H1 (cell line): ENCODE data around the gene PASD1. TPM values are rescaled to one million over a fixed set of nuclear protein-coding genes. Genes with fewer than 3 reads are reported as not detected.
A peak's percentile ranks its signal among the peaks of the same experiment; 100 is the strongest.

Experiments used
- CTCF ChIA-PET: fragments of 300-600 bp; sonication (Branson Sonifier 250); formaldehyde crosslinking; loops from one replicate; lab custom pipeline; 2021; ENCODE audit not compliant: partially characterized antibody; lab: Charles Lee
- POLR2A ChIA-PET: fragments of 300-600 bp; sonication (Branson Sonifier 250); formaldehyde crosslinking; loops from one replicate; lab custom pipeline; 2021; ENCODE audit warnings: inconsistent platforms; ENCODE audit not compliant: partially characterized antibody; lab: Charles Lee
- DNase-seq, 2 experiments: peaks; one replicate each; pipeline versions ENCODE4 v3.0.0 to v3.0.0-alpha.2; 2010 to 2022; ENCODE audit warnings: low spot score in 2 of 2, low read depth in 1 of 2, mixed read lengths in 1 of 2
- FAIRE-seq: peaks from 2 replicates; lab custom pipeline; 2011; peaks lifted over from hg19 to GRCh38; lab: Jason Lieb, UNC
- H2AFZ ChIP-seq: 2 replicates; pipeline ENCODE4 v1.8.1; 2012; ENCODE audit warnings: low read length, inconsistent platforms
- H2AK5ac ChIP-seq: 2 replicates; pipeline ENCODE4 v1.6.1; 2013; ENCODE audit warnings: low read depth, low read length
- H2BK120ac ChIP-seq: replicated peaks from 2 replicates; pipeline ENCODE3; 2013; ENCODE audit warnings: low read depth, low read length, inconsistent platforms
- H2BK12ac ChIP-seq: 2 replicates; pipeline ENCODE4 v1.6.1; 2013; ENCODE audit warnings: low read depth, low read length
- H2BK15ac ChIP-seq: 2 replicates; pipeline ENCODE4 v1.6.1; 2013; ENCODE audit warnings: low read length
- H2BK20ac ChIP-seq: 2 replicates; pipeline ENCODE4 v1.6.1; 2013; ENCODE audit warnings: low read length
- H2BK5ac ChIP-seq: 2 replicates; pipeline ENCODE4 v1.6.1; 2013; ENCODE audit warnings: low read depth, low read length
- H3K14ac ChIP-seq: 2 replicates; pipeline ENCODE4 v1.6.1; 2013; ENCODE audit warnings: inconsistent platforms; ENCODE audit not compliant: insufficient read length
- H3K18ac ChIP-seq: 2 replicates; pipeline ENCODE4 v1.6.1; 2013; ENCODE audit warnings: low read length; ENCODE audit errors: extremely low read depth
- H3K23ac ChIP-seq: 2 replicates; pipeline ENCODE4 v1.6.1; 2013; ENCODE audit warnings: inconsistent platforms; ENCODE audit not compliant: insufficient read length
- H3K23me2 ChIP-seq: 2 replicates; pipeline ENCODE4 v1.6.1; 2013; ENCODE audit warnings: low read depth, low read length
- H3K27ac ChIP-seq: 2 replicates; pipeline ENCODE4 v1.6.1; 2011; ENCODE audit warnings: low read depth, low read length, inconsistent platforms
- H3K27me3 ChIP-seq, 4 experiments: replicated peaks in 1 of 4; 1 replicate in 1 of 4; 2 replicates in 3 of 4; pipeline versions ENCODE4 v1.6.1 to v1.8.1; 2011 to 2013; ENCODE audit warnings: low read length in 3 of 4, mild to moderate bottlenecking in 3 of 4, inconsistent platforms in 2 of 4, mixed read lengths in 2 of 4, moderate library complexity in 1 of 4; ENCODE audit not compliant: control insufficient read depth in 3 of 4, insufficient read depth in 3 of 4; ENCODE audit errors: extremely low read depth in 1 of 4
- H3K36me3 ChIP-seq, 4 experiments: 2 replicates each; pipeline versions ENCODE4 v1.6.1 to v1.8.1; 2011 to 2013; ENCODE audit warnings: mild to moderate bottlenecking in 4 of 4, low read length in 3 of 4, moderate library complexity in 2 of 4, control low read depth in 1 of 4, inconsistent platforms in 1 of 4; ENCODE audit not compliant: insufficient read depth in 4 of 4, control insufficient read depth in 2 of 4
- H3K4ac ChIP-seq: replicated peaks from 2 replicates; pipeline ENCODE3; 2013; ENCODE audit warnings: low read length, low read depth, mixed read lengths, inconsistent platforms; ENCODE audit not compliant: insufficient read length
- H3K4me1 ChIP-seq, 4 experiments: replicated peaks in 1 of 4; 1 replicate in 1 of 4; 2 replicates in 3 of 4; pipeline versions ENCODE4 v1.6.1 to v1.8.1; 2011 to 2013; ENCODE audit warnings: low read length in 3 of 4, inconsistent platforms in 2 of 4, mixed read lengths in 1 of 4; ENCODE audit not compliant: insufficient read depth in 4 of 4, control insufficient read depth in 3 of 4
- H3K4me2 ChIP-seq, 2 experiments: 2 replicates each; pipeline versions ENCODE4 v1.6.1 to v1.8.1; 2011 to 2013; ENCODE audit warnings: low read depth in 2 of 2, low read length in 2 of 2, control low read depth in 1 of 2, inconsistent platforms in 1 of 2, mild to moderate bottlenecking in 1 of 2; ENCODE audit not compliant: insufficient read depth in 1 of 2
- H3K4me3 ChIP-seq, 4 experiments: fragments of 200-600, 300-600 bp in 1 of 4; sonication (generic), shearing (Covaris generic), sonication (Bioruptor Twin) in 1 of 4; 2 replicates each; pipeline versions ENCODE4 v1.5.1 to v1.8.1; 2011 to 2016; ENCODE audit warnings: low read length in 4 of 4, low read depth in 3 of 4, control low read depth in 2 of 4, inconsistent platforms in 2 of 4, mild to moderate bottlenecking in 2 of 4, mixed read lengths in 1 of 4, moderate library complexity in 1 of 4; ENCODE audit not compliant: insufficient read depth in 2 of 4; ENCODE audit errors: extremely low read depth in 1 of 4
- H3K56ac ChIP-seq: replicated peaks from 2 replicates; pipeline ENCODE3; 2013; ENCODE audit warnings: low read depth, mild to moderate bottlenecking, mixed read lengths, low read length, inconsistent platforms; ENCODE audit not compliant: insufficient read length
- H3K79me1 ChIP-seq: 2 replicates; pipeline ENCODE4 v1.6.1; 2013; ENCODE audit warnings: low read depth, low read length, control low read depth
- H3K79me2 ChIP-seq, 2 experiments: 2 replicates each; pipeline versions ENCODE4 v1.6.1 to v1.8.1; 2012 to 2013; ENCODE audit warnings: low read length in 2 of 2, mild to moderate bottlenecking in 2 of 2, inconsistent platforms in 1 of 2; ENCODE audit not compliant: insufficient read depth in 2 of 2, control insufficient read depth in 1 of 2
- H3K9ac ChIP-seq, 4 experiments: replicated peaks in 1 of 4; 1 replicate in 1 of 4; 2 replicates in 3 of 4; pipeline versions ENCODE4 v1.6.1 to v1.8.1; 2011 to 2013; ENCODE audit warnings: low read depth in 3 of 4, low read length in 3 of 4, control low read depth in 2 of 4, mild to moderate bottlenecking in 2 of 4, moderate library complexity in 2 of 4, inconsistent platforms in 1 of 4; ENCODE audit errors: extremely low read depth in 1 of 4
- H3K9me3 ChIP-seq, 2 experiments: 2 replicates each; pipeline versions ENCODE4 v1.6.1 to v1.8.1; 2012 to 2013; ENCODE audit warnings: mild to moderate bottlenecking in 2 of 2, moderate library complexity in 2 of 2, control low read depth in 1 of 2, inconsistent platforms in 1 of 2, low read depth in 1 of 2, low read length in 1 of 2, mixed read lengths in 1 of 2; ENCODE audit not compliant: insufficient read depth in 2 of 2
- H4K20me1 ChIP-seq, 2 experiments: replicated peaks in 1 of 2; 2 replicates each; pipeline versions ENCODE3 to v1.8.1; 2011 to 2013; ENCODE audit warnings: inconsistent platforms in 2 of 2, low read length in 2 of 2, mild to moderate bottlenecking in 1 of 2; ENCODE audit not compliant: insufficient read depth in 2 of 2, control insufficient read depth in 1 of 2
- H4K5ac ChIP-seq: 2 replicates; pipeline ENCODE4 v1.6.1; 2013; ENCODE audit warnings: low read length, low read depth, mixed read lengths, inconsistent platforms; ENCODE audit not compliant: insufficient read length
- H4K8ac ChIP-seq: 2 replicates; pipeline ENCODE4 v1.8.0; 2013; ENCODE audit warnings: mild to moderate bottlenecking, moderate library complexity, low read length, inconsistent platforms; ENCODE audit not compliant: insufficient read depth; ENCODE audit errors: extremely low read depth
- H4K91ac ChIP-seq: replicated peaks from 2 replicates; pipeline ENCODE3; 2013; ENCODE audit warnings: low read length, mixed read lengths, inconsistent platforms; ENCODE audit not compliant: insufficient read length
- ASH2L ChIP-seq: fragments of 200-600, 300-600 bp; sonication (generic); IDR thresholded peaks from one replicate; pipeline ENCODE4 v1.7.1; 2017; ENCODE audit warnings: low read length
- BCL11A ChIP-seq, 2 experiments: IDR thresholded peaks; one replicate each; pipeline ENCODE4 v1.6.1; 2011; ENCODE audit warnings: low read depth in 2 of 2, low read length in 2 of 2, mild to moderate bottlenecking in 2 of 2
- CEBPB ChIP-seq: IDR thresholded peaks from 2 replicates; pipeline ENCODE4 v1.6.1; 2012; ENCODE audit warnings: low read depth, low read length
- EGR1 ChIP-seq: IDR thresholded peaks from 2 replicates; pipeline ENCODE4 v1.6.1; 2011; ENCODE audit warnings: low read depth, low read length, borderline replicate concordance
- HDAC6 ChIP-seq: IDR thresholded peaks from one replicate; pipeline ENCODE4 v1.7.1; 2012; ENCODE audit warnings: low read depth, mild to moderate bottlenecking, inconsistent platforms, low read length, moderate library complexity
- MAFK ChIP-seq: IDR thresholded peaks from 2 replicates; pipeline ENCODE4 v1.6.1; 2012; ENCODE audit warnings: low read depth, mild to moderate bottlenecking, improper control_type of control experiment, low read length
- MAX ChIP-seq: IDR thresholded peaks from 2 replicates; pipeline ENCODE4 v1.6.1; 2012; ENCODE audit warnings: inconsistent platforms
- NANOG ChIP-seq: IDR thresholded peaks from 2 replicates; pipeline ENCODE4 v1.6.1; 2011; ENCODE audit warnings: low read length, low read depth, mild to moderate bottlenecking, inconsistent platforms; ENCODE audit not compliant: insufficient read depth, poor library complexity, severe bottlenecking
- RBBP5 ChIP-seq: IDR thresholded peaks from 2 replicates; pipeline ENCODE4 v1.7.1; 2012; ENCODE audit warnings: low read depth, mild to moderate bottlenecking, inconsistent platforms, low read length, moderate library complexity, borderline replicate concordance
- SIN3A ChIP-seq, 2 experiments: IDR thresholded peaks in 1 of 2; conservative IDR thresholded peaks in 1 of 2; 2 replicates each; pipeline ENCODE4 v1.6.1; 2011 to 2012; ENCODE audit warnings: low read length in 2 of 2, improper control_type of control experiment in 1 of 2, low read depth in 1 of 2, mild to moderate bottlenecking in 1 of 2
- TAF7 ChIP-seq: optimal IDR thresholded peaks from 2 replicates; pipeline ENCODE3; 2011; ENCODE audit warnings: low read depth, mild to moderate bottlenecking, inconsistent platforms, low read length, moderate library complexity, borderline replicate concordance
- WGBS, 2 experiments: shearing (Covaris generic) in 1 of 2; methylation state at CpG; one replicate each; pipeline versions ENCODE4 v1.1.6 to v1.1.7; 2013 to 2015; ENCODE audit warnings: low lambda C conversion rate in 2 of 2, mixed read lengths in 2 of 2, inconsistent platforms in 1 of 2, low coverage in 1 of 2, missing lambda C conversion rate in 1 of 2; ENCODE audit not compliant: insufficient replicate concordance in 2 of 2, insufficient coverage in 1 of 2, insufficient read length in 1 of 2; ENCODE audit errors: extremely low coverage in 1 of 2, missing lambda C conversion rate in 1 of 2; 5-methylcytosine and 5-hydroxymethylcytosine counted together
- polyA plus RNA-seq, 7 experiments: library from polyadenylated mRNA; depleted of rRNA in 3 of 7; stranded (reverse) in 5 of 7; unstranded in 2 of 7; fragments of >200 nt in 5 of 7; fragments of 200-250 nt in 2 of 7; gene quantifications; 1 replicate in 5 of 7; 2 replicates in 1 of 7; 4 replicates in 1 of 7; pipeline versions ENCODE4 v1.2.1 to v1.2.3, GENCODE V29; 2011 to 2013; ENCODE audit warnings: missing spikeins in 2 of 7, mixed read lengths in 2 of 7
- total RNA-seq: library from RNA; stranded (reverse); fragmentation: NEBNext Ultra II Directional; extraction: Animal tissue kit (Norgen Biotek cat#: 25700); gene quantifications from 2 replicates; pipeline ENCODE4 v1.2.1, GENCODE V29; 2021
- TF ChIP-seq, protein P1 (sequence below): IDR thresholded peaks from 2 replicates; pipeline ENCODE4 v1.6.1; 2012; ENCODE audit warnings: low read length, inconsistent platforms

Gene PASD1
- total and polyA plus RNA-seq, 2 of the 8 experiments (the other 6 are each of a cell fraction or from before 2014, with no cell fraction given): 0.03 to 0.09 TPM

GRCh38 chrX:151537572-151537971 is 25.9 kb upstream of the PASD1 start:
- FAIRE-seq (no peak), DNase-seq (no peak)
- H4K8ac ChIP-seq: no peak overlapping the region
- no peaks in the 10 kb centered on the region for H3K23me2 ChIP-seq
- H2AFZ ChIP-seq: no peak overlapping the region
- H3K14ac ChIP-seq: no peak overlapping the region
- H3K56ac ChIP-seq: no peak overlapping the region
- no peak overlapping the region for H2BK20ac ChIP-seq
- CTCF ChIA-PET: interaction anchor here (0.6 to 1.5 kb wide), 3 partner anchors 8 to 82 kb away, joined by 3 to 4 read pairs (median 3); no protein-coding TSS in a partner anchor
- no peak overlapping the region for H2BK5ac ChIP-seq
- no peaks in the 10 kb centered on the region for H3K79me2 ChIP-seq
- POLR2A ChIA-PET: interaction anchor here (0.7 kb wide), 1 partner anchor 865 kb away, joined by 3 read pairs; no protein-coding TSS in a partner anchor
- no peaks in the 10 kb centered on the region for H4K20me1 ChIP-seq
- no peak overlapping the region for H2BK120ac ChIP-seq
- H3K27ac ChIP-seq: no peak overlapping the region
- no peak overlapping the region for H3K4me2 ChIP-seq
- no peaks in the 10 kb centered on the region for H3K36me3 ChIP-seq
- H3K4ac ChIP-seq: no peak overlapping the region
- no peak overlapping the region for H3K23ac ChIP-seq
- H3K9me3 ChIP-seq: 0 out of 4 replicates have a peak, but pooled peaks cover 0 to 3% of the 10 kb centered on the region in 2 experiments
- no peak overlapping the region for H3K4me3 ChIP-seq
- H4K91ac ChIP-seq: peak overlapping the region; percentile 40
- no peak overlapping the region for H2BK15ac ChIP-seq
- no peak overlapping the region for H4K5ac ChIP-seq
- H3K4me1 ChIP-seq: peaks cover 0 to 2% (median 0%) of the 10 kb centered on the region in 4 experiments; a peak in 1 of 7 replicates
- no peak overlapping the region for H2BK12ac ChIP-seq
- no peaks in the 10 kb centered on the region for H3K27me3 ChIP-seq
- no peak overlapping the region for H3K9ac ChIP-seq
- H3K18ac ChIP-seq: no peak overlapping the region
- H2AK5ac ChIP-seq: no peak overlapping the region
- whole genome bisulfite sequencing, 2 experiments: 100% methylated on average over 1 of the region's 1 CpG; no CpG with 5 or more reads in 1 of the 2 experiments
- no peaks in the 10 kb centered on the region for H3K79me1 ChIP-seq
- TF ChIP-seq BCL11A (IDR thresholded peaks at IDR 0.05; ENCODE audit: low read depth in 2 of 2, low read length in 2 of 2) (no peak), RBBP5 (no peak), ASH2L (no peak), SIN3A (conservative IDR thresholded peaks at IDR 0.05 in 1 of 2, IDR thresholded peaks at IDR 0.05 in 1 of 2; ENCODE audit: low read depth in 1 of 2, low read length in 2 of 2) (no peak), CEBPB (no peak), NANOG (no peak), TAF7 (no peak), MAX (no peak), EGR1 (no peak), MAFK (no peak), HDAC6 (no peak)
- TF ChIP-seq, protein P1, sequence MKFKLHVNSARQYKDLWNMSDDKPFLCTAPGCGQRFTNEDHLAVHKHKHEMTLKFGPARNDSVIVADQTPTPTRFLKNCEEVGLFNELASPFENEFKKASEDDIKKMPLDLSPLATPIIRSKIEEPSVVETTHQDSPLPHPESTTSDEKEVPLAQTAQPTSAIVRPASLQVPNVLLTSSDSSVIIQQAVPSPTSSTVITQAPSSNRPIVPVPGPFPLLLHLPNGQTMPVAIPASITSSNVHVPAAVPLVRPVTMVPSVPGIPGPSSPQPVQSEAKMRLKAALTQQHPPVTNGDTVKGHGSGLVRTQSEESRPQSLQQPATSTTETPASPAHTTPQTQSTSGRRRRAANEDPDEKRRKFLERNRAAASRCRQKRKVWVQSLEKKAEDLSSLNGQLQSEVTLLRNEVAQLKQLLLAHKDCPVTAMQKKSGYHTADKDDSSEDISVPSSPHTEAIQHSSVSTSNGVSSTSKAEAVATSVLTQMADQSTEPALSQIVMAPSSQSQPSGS: no peak
